WI38 (cell line): ENCODE results near the gene PTRHD1.

Experiments
- H3K4me3 ChIP-seq: 2 replicates; pipeline ENCODE4 v1.5.1; 2011; ENCODE audit warnings: low read depth, mild to moderate bottlenecking, control low read depth, low read length
- TF ChIP-seq, protein P1 (sequence below): IDR thresholded peaks from 2 replicates; pipeline ENCODE4 v1.5.1; 2012; ENCODE audit warnings: low read depth, mild to moderate bottlenecking, control low read depth, low read length

The PTRHD1 gene

DNA sequence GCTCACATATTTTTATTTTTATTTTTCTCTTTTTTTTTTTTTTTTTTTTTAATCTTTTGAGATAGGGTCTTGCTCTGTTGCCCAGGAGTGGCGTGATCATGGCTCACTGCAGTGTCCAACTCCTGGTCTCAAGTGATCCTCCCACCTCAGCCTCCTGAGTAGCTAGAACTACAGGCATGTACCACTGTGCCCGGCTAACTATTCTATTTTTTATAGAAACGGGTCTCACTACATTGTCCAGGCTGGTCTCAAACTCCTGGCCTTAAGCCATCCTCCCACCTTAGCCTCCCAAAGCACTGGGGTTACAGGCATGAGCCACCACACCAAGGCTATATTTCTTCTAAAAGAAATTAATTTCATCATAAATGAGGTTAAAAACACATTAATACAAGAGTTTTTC is 45.9 kb downstream of the PTRHD1 start:
- TF ChIP-seq, protein P1, sequence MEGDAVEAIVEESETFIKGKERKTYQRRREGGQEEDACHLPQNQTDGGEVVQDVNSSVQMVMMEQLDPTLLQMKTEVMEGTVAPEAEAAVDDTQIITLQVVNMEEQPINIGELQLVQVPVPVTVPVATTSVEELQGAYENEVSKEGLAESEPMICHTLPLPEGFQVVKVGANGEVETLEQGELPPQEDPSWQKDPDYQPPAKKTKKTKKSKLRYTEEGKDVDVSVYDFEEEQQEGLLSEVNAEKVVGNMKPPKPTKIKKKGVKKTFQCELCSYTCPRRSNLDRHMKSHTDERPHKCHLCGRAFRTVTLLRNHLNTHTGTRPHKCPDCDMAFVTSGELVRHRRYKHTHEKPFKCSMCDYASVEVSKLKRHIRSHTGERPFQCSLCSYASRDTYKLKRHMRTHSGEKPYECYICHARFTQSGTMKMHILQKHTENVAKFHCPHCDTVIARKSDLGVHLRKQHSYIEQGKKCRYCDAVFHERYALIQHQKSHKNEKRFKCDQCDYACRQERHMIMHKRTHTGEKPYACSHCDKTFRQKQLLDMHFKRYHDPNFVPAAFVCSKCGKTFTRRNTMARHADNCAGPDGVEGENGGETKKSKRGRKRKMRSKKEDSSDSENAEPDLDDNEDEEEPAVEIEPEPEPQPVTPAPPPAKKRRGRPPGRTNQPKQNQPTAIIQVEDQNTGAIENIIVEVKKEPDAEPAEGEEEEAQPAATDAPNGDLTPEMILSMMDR, result no peak
- H3K4me3 ChIP-seq, result no peak overlapping the region

DNA sequence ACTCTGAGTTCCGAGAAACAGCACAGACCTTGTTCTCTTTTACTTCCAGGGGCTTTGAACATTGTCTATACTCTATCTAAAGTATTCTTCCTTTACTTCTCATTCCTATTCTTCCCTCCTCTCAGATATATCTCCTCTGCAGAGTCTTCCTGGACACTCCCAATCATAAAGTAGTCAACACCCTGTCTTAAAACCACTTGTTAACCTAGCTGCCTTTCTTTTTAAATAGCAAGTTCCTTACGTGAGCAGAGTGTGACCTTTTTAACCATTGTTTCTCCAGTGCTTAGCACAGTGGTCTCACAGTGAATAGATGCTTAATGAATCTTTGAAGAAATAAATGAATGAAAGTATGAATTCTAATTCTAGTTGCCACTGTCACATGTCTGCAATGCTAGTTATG is 47.4 kb downstream of the PTRHD1 start:
- TF ChIP-seq, protein P1, result no peak
- no peak overlapping the region for H3K4me3 ChIP-seq

DNA sequence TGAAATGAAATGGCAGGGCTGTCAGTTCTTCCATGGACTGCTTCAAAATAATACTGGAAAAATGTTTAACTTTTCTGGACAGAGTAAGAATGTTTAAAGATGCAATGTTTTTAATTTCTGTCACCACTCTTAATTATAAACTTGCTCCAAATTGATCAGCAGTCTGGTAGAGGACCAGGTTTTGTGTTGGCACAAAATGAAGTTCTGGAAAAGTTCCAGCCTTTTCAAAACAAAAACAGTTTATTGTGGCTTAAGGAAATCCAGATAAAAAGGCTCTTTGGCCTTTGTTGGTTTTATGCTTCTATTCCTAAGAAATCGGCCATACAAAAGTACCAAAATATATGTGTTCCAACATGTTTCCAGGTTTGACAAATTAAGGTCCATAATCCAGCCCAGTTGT is 48.8 kb downstream of the PTRHD1 start:
- no peak overlapping the region for H3K4me3 ChIP-seq
- TF ChIP-seq, protein P1, result no peak

DNA sequence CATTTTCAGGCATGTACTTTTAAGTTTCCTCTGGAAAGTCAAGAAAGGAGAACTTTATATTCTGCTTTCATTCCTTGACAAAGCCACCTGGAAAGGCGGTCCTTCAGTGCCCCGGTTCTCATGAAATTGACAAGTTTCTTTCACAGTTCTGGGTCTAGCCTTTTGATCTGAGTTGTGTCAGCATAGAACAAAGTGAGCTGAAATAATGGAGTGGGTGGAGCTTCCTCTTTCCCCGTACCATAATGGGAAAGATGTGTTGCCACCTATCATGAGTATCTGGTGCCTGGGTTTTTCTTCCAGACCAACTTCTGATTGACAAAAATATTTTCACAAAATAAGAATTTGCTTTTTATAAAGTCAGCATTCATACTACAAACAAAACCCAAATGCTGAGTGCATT is 49.3 kb downstream of the PTRHD1 start:
- H3K4me3 ChIP-seq, result no peak overlapping the region
- TF ChIP-seq, protein P1, result no peak

DNA sequence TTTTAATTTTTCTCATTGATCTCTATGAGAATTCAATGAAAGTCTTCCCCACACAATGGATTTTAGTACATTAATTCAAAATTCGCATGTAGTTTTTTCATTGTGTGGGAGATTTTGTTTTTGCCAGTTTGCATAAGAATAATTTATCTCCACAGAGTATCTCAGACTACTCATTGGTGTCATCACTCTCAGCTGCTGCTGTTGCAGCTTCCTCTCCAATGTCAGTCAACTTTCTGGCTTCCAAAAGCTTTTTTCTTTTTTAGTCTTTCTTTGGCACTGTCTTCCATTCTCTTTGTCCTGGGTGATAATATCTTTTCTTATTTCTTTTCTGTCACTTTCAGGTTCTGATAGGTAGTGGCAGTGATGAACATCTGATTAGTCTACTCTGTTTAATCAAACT is 50.5 kb downstream of the PTRHD1 start:
- no peak overlapping the region for H3K4me3 ChIP-seq
- TF ChIP-seq, protein P1, result no peak

DNA sequence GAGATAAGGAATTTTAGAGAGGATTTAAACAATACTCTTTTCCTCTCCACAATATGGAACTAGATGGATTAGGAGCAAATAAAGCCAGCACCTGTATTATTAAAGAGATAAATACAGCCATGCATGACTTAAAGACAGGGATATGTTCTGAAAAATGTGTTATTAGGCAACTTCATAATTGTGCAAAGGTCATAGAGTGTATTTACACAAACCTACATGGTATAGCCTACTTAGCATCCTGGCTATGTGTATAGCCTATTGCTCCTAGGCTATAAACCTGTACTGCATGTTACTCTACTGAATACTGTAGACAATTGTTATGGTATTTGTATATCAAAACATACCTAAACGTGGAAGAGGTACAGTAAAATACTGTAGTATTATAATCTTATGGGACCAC is 53.0 kb downstream of the PTRHD1 start:
- TF ChIP-seq, protein P1, result no peak

More for the DNA sequence above, 53.0 kb downstream of the PTRHD1 start:
- no peak overlapping the region for H3K4me3 ChIP-seq
